ENCODE measurements around the gene TCP11L2.
"Not testable (repeated sequence)": the region's sequence is repeated elsewhere in the genome, so short reads cannot be mapped to it uniquely, and the experiment has no call there.

Gene TCP11L2

GRCh38 chr12:106359646-106360399 is 57.3 kb downstream of the TCP11L2 start:
- TF ChIP-seq ZFX (IDR thresholded peaks at IDR 0.05; ENCODE audit: borderline replicate concordance) (no peak), CTCF (IDR thresholded peaks at IDR 0.05) (no peak)
- H3K27ac ChIP-seq: no peak overlapping the region

- no peak overlapping the region for H3K27ac ChIP-seq
- TF ChIP-seq ZFX (IDR thresholded peaks at IDR 0.05; ENCODE audit: borderline replicate concordance) (no peak), CTCF (IDR thresholded peaks at IDR 0.05) (no peak)
These were observed 58.0 kb downstream of the TCP11L2 start for GRCh38 chr12:106360400-106360994.

GRCh38 chr12:106362971-106363370 is 60.4 kb downstream of the TCP11L2 start:
- H3K27ac ChIP-seq: no peak overlapping the region
- TF ChIP-seq CTCF (IDR thresholded peaks at IDR 0.05): no peak
- TF ChIP-seq ZFX (IDR thresholded peaks at IDR 0.05; ENCODE audit: borderline replicate concordance): no peak

- TF ChIP-seq CTCF (IDR thresholded peaks at IDR 0.05) (no peak), ZFX (IDR thresholded peaks at IDR 0.05; ENCODE audit: borderline replicate concordance) (no peak)
- H3K27ac ChIP-seq: no peak overlapping the region
These were observed 61.7 kb downstream of the TCP11L2 start for GRCh38 chr12:106364261-106364660.

GRCh38 chr12:106369624-106370346 is 67.3 kb downstream of the TCP11L2 start:
- H3K27ac ChIP-seq: no peak overlapping the region
- TF ChIP-seq ZFX (IDR thresholded peaks at IDR 0.05; ENCODE audit: borderline replicate concordance): no peak
- TF ChIP-seq CTCF (IDR thresholded peaks at IDR 0.05): no peak

GRCh38 chr12:106378788-106379187 is 76.3 kb downstream of the TCP11L2 start:
- H3K27ac ChIP-seq: no peak overlapping the region
- TF ChIP-seq CTCF (IDR thresholded peaks at IDR 0.05): no peak
- no peak for TF ChIP-seq ZFX (IDR thresholded peaks at IDR 0.05; ENCODE audit: borderline replicate concordance)

GRCh38 chr12:106380954-106381353 is 78.4 kb downstream of the TCP11L2 start:
- H3K27ac ChIP-seq: no peak overlapping the region
- TF ChIP-seq ZFX (IDR thresholded peaks at IDR 0.05; ENCODE audit: borderline replicate concordance) (no peak), CTCF (IDR thresholded peaks at IDR 0.05) (no peak)

GRCh38 chr12:106381866-106382265 is 79.3 kb downstream of the TCP11L2 start:
- not testable (repeated sequence) for H3K27ac ChIP-seq
